Left colon (tissue), 2 donors: ENCODE data around the gene SIX1. TPM values are rescaled to one million over a fixed set of nuclear protein-coding genes. Genes with fewer than 3 reads are reported as not detected.

Experiments
- ATAC-seq: fragments of 200-7000 bp; cut with Tn5 transposase; one replicate; pipeline ENCODE4 v1.9.1; 2020; ENCODE audit warnings: mild to moderate bottlenecking, moderate library complexity
- DNase-seq, 2 donors: peaks; one replicate each; pipeline ENCODE4 v3.0.0-alpha.2; 2020
- intact Hi-C, 2 donors: fragments of 100-400 bp; cut with DNase I in 1 of 2; cut with micrococcal nuclease in 1 of 2; formaldehyde crosslinking; loops; one replicate each; pipeline versions ENCODE4 v1.11.2 to v1.14.0; 2022; cut with DNase I, micrococcal nuclease
- long read RNA-seq: library from polyadenylated mRNA; unstranded; transcript quantifications from one replicate; pipeline ENCODE4 v2.0.0, GENCODE V29; 2021
- total RNA-seq, 2 donors: library from RNA; stranded (reverse); fragmentation: NEBNext Ultra II Directional; extraction: Animal tissue kit (Norgen Biotek cat#: 25700); gene quantifications; one replicate each; pipeline ENCODE4 v1.2.1, GENCODE V29; 2021
- donor health status: DM: no; HTN: no; CAD: no.
- donor health status: DM: yes; HTN: yes; CAD: no.

SIX1 gene
- total RNA-seq, result not detected
- long read RNA-seq, result 0 reads

DNA sequence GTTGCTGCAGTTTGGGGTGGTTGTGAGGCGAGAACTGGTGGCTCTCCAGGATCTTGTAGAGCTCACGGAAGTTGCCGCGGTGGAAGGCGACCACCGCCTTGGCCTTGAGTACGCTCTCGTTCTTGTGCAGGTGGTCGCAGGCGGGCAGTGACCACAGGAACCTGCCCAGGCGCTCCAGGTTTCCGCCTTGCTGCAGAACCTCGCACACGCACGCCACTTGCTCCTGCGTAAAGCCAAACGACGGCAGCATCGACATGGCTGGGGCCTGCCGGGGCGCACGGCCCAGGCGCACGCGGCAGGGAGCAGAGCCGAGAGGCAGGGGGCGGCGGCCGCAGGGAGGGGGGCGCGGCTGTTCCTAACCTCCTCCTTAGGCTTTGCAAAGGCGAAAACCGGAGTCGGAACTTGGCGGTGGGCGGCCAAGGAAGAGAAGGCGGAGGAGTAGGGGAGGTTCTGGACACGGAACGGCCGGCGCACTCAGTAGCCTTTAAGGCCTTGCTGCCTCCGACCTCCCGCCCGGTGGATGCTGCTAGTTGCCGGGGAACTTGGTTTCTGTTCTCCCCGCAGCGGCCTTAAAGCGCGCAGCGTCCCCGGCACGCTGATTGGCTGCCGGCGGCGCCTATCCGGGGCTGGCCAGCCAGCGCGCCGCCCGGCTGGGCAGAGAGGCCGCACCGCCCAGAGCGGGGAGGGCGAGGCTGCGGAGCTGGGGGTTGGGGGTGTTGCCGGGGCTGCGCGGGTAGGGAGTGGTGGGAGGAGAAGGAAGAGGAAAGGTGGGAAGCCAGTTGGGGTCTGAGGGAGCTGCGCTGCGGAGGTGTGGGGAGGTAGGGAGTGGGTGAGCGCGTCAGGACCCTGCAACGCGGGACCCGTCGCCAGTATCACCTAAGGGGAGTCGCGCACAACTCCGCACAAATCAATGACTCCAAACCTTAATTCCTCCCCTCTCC, at the start of gene SIX1:
Gene SIX1, minus strand, starts transcription at position 544 of the 941 bp plus-strand sequence. Its CDS starts 288 bp downstream, at position 256.
- peak; percentile 95 for ATAC-seq

DNA sequence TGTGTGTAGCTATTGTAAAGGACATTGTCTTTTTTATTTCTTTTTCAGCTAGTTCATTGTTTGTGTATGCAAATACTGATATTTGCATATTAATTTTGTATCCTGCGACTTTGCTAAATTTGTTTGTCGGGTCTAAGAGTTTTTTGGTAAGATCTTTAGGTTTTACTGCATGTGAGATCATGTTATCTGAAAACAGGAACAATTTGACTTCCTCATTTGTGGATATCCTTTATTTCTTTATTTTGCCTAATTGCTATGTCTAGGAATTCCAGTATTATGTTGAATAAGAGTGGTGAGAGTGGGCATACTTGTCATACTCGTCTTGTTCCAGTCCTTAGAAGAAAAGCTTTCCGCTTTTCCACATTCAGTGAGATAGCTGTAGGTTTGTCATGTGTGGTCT, 46.0 kb upstream of the SIX1 start:
- intact Hi-C loops, result no loop called here
- ATAC-seq (no peak), DNase-seq (no peak)

More for the DNA sequence above, at the start of gene SIX1:
- intact Hi-C loops, result no loop called here
- peak in 1 of 2 donors; percentile 59 for DNase-seq

DNA sequence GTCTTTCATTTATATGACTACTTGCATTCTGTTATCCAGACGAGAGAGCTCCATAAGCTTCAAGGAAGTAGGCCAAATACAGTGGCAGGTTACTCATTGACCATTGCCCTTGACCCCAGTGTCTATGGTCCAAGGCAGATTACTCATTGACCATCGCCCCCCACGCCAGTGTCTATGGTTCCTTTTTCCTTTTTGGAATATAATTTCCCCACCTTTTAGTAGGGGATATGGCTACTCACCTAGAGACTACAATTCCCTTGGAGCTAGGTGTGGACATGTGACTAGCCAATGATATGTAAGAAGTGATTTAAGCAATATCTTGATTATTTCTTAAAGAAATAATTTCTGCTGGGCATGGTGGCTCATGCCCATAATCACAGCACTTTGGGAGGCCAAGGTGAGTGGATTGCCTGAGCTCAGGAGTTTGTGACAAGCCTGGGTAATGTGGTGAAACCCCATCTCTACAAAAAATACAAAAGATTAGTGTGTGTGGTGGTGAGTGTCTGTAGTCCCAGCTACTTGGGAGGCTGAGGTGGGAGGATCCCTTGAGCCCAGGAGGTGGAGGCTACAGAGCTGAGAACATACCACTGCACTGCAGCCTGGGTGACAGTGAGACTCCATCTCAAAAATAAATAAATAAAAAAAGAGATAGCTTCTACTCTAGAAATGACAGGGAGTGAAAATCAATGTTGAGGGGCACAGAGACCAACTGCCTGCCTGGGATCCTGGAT, 42.3 kb upstream of the SIX1 start:
- intact Hi-C loops, result no loop called here
- ATAC-seq, result no peak
- no peak for DNase-seq

DNA sequence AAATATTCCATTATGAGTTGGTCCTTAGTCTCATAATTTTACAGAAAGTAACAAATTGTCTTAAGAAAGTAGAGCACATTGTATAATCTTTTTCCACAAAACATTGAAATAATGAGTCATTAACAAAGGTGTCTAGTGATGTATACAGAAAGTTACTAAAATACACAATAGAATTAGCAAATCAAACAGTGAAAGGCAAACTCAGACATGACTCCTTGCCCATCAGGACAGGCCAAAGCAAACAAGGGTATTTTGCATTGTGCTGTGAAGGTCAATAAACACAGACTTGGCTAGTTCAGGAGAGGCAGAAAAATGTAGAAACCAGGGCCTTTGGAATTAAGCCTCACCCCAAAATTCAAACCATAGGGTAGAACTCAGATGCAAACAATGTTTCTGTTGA, 37.6 kb upstream of the SIX1 start:
- DNase-seq, result no peak
- no peak for ATAC-seq
- intact Hi-C loops, result no loop called here

DNA sequence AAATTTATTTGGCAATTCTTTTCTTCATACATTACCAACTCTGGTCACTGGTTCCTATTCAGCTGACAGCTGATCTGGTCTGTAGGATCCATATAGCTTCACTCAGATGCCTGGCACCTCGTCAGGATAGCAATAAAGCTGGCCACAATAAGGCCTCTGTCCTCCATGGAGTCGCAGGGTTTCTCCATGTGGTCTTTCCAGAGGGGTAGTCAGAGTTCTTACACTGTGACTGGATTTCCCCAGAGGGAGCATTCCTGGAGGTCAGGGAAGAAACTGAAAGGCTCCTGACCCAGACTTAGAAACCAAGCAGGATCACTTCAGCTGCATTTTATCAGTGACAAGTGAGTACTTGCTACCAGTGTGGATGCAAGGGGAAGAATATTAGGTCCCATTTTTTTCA, 34.9 kb upstream of the SIX1 start:
- no peak for DNase-seq
- no peak for ATAC-seq
- intact Hi-C loops, result no loop called here

DNA sequence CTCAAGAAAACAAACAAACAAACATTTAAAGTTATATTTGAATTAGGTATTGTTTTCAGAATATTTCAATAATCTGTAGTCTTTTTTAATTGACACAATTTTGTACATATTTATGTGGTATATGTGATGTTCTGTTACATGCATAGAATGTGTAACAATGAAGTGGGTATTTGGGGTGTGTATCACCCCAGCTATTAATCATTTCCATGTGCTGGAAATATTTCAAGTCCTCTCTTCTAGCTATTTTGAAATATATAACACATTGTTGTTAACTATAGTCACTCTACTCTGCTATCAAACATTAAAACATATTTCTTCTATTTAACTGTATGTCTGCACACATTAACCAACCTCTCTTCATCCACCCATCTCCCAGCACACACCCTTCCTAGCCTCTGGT, 32.0 kb upstream of the SIX1 start:
- no peak for ATAC-seq
- DNase-seq, result no peak
- intact Hi-C loops, result no loop called here

DNA sequence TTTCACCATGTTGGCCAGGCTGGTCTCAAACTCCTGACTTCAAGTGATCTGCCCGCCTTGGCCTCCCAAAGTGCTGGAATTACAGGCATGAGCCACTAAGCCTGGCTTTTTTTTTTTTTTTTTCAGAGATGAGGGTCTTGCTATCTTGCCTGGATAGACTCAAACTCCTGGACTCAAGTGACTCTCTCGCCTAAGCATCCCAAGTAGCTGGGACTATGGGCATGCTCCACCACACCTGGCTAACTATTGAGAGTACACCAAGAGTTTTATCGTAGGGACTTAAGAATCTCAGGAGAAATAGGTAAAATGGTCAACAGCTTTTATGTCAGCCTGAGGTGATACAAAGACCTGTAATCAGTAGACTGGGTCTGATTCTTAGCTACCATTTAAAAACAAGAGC, 31.2 kb upstream of the SIX1 start:
- DNase-seq (no peak), ATAC-seq (no peak)
- intact Hi-C loops, result no loop called here

DNA sequence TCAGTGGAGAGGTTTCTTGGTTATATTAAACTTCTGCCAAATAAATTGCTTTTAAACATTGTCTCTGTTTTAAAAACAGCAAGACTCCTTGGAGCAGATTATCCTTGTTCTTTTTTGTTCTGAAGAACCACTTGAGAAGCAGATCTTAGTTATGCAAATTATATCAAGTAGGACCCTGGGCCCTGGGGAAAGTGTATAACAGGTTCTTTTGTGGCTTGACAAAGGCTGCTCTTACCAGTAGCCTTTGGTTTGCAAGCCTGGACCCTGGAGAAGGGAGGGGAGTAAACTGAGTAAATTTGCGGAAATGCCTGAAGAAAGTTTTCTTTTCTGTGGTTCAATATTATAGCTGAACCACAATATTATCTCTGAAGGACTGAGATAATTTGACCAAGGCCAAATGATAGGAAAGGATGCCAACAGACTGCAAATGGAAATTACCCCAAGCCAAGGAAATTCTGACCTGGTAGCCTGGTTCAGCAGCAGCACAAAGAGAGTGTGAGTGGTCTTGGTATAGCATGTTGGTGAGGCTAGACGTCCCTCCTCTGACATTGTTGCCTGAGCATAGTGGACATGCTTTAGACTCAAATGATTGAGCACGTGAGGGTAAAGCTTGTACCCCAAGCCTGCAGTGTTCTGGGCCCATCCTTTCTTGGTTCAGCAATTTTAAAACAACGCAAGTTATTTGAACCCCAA, 30.4 kb upstream of the SIX1 start:
- intact Hi-C loops, result no loop called here
- DNase-seq, result no peak
- no peak for ATAC-seq

DNA sequence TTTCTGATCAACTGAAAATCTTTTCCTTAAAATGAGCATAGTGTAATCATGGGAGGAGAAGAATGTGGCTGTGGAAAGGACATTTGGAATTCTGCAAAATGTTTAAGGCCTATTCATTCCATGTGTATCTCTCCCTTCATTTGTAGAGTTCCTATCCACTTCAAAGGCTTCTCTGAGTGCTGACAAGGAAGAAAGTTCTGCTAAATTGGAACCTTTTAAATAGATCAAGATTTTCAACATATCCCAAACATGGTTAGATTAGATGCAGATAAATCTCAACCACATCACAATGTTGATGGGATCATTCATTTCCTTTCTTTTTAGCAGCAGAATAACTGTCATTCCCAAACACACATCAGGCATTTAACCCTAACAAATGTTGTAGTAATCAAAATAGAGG, 28.4 kb upstream of the SIX1 start:
- DNase-seq (no peak), ATAC-seq (no peak)
- intact Hi-C loops, result no loop called here

DNA sequence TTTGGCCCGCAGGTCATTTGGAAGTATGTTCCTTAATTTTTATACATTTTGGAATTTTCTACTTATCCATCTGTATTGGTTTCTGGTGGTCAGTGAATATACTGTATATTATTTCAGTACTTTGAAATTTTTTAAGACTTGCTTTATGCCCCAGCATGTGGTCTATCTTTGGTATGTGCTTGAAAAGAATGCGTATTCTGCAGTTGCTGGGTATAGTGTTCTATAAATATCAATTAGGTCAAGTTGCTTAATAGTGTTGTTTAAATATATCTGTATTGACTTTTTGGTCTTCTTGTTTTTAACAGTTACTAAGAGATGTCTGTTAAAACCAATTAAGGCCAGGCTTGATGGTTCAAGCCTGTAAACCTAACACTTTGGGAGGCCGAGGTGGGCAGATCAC, 21.7 kb upstream of the SIX1 start:
- DNase-seq (no peak), ATAC-seq (no peak)
- intact Hi-C loops, result no loop called here

DNA sequence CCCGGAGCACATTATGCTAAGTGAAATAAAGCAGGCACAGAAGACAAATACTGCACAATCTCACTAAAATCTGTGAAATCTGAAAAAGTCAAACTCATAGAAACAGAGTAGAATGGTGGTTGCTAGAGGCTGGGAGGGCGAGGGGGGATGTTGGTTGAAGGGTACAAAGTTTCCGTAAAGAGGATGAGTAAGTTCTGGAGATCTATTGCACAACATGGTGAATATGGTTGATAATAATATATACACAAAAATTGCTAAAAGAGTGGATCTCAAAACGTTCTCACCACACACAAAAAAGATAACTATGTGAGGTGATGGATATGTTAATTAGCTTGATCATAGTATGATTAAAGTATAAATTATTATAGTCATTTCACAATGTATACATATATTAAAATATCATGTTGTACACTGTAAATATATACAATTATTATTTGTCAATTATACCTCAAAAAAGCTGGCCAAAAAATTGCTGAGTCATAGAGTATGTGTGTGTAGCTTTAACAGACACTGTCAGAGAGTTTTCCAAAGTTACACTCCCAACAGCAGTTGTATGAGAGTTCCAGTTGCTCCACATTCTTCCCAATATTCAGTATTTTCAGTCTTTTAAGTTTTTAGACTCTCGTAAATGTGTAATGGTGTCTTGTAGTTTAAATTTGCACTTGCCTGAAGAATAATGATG, 19.3 kb upstream of the SIX1 start:
- DNase-seq (no peak), ATAC-seq (no peak)
- intact Hi-C loops, result no loop called here

DNA sequence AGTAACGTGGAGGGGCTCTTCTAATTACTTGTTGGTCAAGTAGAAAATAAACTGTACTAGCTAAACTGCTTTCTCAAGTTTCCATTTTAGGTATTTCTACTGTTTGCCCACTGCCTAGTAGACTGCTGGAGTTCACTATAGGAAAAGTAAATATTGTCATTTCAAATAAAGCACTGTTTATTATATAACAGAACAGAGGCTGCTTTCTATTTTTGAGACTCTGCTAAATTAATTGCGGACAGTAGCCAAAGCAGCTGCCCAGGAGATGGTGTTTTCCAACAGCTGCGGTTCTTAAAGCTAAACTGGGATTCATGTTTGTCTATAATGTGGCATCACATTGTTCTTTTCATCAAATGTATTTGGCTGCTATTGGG, 15.9 kb upstream of the SIX1 start:
- intact Hi-C loops, result no loop called here
- ATAC-seq (no peak), DNase-seq (no peak)

DNA sequence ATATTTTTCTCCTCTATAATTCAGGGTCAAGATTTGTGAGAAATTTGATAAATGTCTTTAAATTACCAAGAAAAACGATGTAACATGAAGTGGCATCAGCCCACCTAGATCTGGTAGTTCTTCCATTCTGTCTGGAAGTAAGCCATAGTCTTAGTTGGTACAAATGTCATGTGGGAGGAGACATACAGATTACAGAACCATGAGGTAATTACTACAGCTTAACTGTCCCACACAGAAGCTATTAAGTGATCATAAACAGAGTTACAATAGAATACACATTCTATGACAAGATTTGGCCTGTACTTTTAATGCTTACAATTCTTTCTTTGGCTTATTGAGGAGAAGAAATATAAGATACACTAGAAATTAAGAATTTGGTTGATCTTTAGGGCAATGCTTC, 13.7 kb upstream of the SIX1 start:
- intact Hi-C loops, result no loop called here
- DNase-seq, result no peak
- no peak for ATAC-seq

DNA sequence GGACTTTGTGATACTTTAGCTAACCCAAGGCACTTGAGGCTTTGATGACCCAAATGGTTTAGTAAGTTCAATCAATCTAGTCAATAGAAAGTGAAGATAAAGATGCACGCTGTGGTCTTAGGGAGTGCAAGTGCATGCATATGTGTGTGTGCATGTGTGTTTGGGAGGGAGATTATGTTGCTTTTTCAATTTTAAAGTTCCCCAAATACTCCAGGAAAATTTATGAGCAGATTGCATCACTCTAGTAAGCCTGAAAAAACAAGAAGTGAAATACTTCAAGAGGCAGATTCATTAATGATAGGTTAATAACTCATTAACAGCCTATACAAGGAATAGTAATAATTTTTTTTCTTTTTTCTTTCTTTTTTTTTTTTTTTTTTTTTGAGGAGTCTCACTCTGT, 12.4 kb upstream of the SIX1 start:
- intact Hi-C loops, result no loop called here
- no peak for DNase-seq
- no peak for ATAC-seq

DNA sequence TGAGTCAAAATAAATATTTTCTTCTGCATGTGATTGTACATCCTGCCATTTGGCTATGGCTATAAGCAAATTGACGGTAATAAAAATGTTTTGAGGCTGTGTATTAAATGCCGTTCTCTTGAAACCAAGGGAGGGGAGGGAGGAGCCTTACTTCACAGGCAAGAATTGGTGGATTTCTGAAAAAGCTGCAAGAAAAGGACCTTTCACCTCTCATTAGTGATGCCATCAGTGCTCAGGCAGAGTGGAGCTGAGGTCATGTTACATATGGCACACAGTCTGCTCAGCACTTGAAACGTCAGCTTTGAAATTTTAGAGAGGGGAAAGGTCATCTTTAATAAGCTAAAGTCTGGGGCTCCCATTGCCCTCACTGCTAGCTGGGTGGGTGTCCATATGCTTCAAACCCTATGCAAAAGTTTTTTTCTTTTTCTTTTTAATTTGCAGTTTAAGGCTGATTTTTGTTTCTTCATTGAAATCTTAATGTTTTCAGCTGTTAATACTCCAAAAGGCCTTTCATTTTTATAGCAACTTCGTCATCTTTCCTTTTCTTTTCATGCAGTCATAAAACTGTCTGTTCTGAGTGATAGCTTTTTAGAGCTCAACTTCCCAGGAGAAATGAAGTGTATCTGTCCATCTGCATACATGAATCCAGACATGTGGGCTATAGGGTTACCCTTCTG, 9.8 kb upstream of the SIX1 start:
- intact Hi-C loops, result no loop called here
- ATAC-seq (no peak), DNase-seq (no peak)

DNA sequence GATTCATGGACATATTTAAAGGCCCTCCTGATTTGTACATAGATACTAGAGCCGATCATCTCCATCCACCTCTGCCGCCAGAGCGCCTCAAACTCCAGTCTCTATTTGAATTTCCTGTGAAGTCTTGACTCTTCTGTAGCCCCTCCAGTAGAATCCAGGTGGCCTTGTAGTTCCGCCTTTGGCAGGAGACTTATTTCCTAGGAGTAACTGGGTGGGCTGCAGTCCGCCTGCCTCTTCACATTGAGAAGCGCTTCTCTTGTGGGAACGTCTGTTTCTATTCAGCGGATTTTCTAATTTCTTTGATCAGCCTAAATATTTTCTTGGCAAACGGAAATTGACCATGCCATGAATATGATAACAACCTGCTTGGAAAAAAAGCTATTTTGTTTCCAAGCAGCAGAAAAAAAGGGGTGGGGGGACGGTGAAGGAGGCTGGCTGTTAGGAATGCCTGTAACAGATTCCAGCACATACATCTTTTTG, 9.0 kb upstream of the SIX1 start:
- no peak for DNase-seq

DNA sequence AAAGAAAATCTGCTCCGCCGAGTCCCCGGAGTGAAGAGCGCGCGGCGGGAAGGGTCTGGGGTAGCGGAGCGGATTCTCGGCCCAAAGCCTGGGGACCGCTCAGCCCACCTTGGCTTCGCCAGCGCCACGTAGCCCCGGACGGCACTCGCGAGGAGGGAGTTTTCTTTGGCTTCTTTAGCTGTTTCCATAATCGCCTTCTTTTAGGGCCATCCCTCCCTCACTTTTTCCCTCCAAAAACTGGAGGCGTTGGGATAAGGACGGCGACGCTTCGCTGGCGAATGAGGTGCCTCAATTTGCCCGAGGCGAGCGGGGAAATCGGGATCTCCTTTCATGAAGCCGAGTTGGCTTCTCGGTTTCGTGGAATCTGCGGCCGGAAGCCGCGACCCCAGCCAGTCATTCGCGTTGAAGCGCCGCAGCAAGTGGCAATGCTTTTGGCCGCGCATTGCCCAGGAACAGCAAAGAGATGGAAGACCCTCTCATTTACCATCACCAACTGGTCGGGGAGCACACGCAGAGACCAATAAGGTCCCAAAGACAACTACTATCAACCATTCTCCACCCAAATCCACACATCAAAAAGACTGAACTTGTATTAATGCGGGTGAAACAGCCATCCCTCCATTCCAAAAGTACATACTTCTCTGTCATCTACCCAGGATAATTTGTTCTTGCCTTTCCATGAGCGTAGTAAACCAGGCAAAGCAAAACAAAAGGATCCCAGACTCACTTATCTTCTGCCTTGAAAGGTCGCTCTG, 8.4 kb upstream of the SIX1 start:
- DNase-seq, result peak in 1 of 2 donors; percentile 15
- peak; percentile 42 for ATAC-seq
- intact Hi-C loops, result no loop called here

More for the DNA sequence above, 9.0 kb upstream of the SIX1 start:
- no peak for ATAC-seq
- intact Hi-C loops, result no loop called here
